SK-N-SH (cell line): ENCODE results near the gene TLN1. TPM values are rescaled to one million over a fixed set of nuclear protein-coding genes. Genes with fewer than 3 reads are reported as not detected.

Experiments
- CTCF ChIA-PET: fragments of 300-600, 350-600 bp; formaldehyde crosslinking; extraction: SDS; loops from one replicate; lab custom pipeline; 2021; lab: Yijun Ruan, JAX
- POLR2A ChIA-PET: fragments of 350-600 bp; sonication (Branson Sonifier 250); formaldehyde crosslinking; extraction: SDS; loops from one replicate; lab custom pipeline; 2020; ENCODE audit warnings: antibody characterized with exemption, inconsistent platforms; lab: Yijun Ruan, JAX
- DNase-seq: peaks from one replicate; pipeline ENCODE4 v3.0.0; 2012
- H2AFZ ChIP-seq: fragments of 200-600 bp; sonication (generic); 2 replicates; pipeline ENCODE4 v1.8.1; 2016; ENCODE audit warnings: antibody characterized with exemption, mild to moderate bottlenecking, low read depth
- H3F3A ChIP-seq: fragments of 200-600 bp; sonication (generic); replicated peaks from 2 replicates; pipeline ENCODE3; 2016; ENCODE audit warnings: antibody characterized with exemption, mild to moderate bottlenecking; ENCODE audit not compliant: insufficient read depth
- H3K27ac ChIP-seq, 2 experiments: fragments of 200-500 bp in 1 of 2; fragments of 200-600 bp in 1 of 2; sonication (Bioruptor generic) in 1 of 2; sonication (generic), shearing (Covaris generic) in 1 of 2; 2 replicates each; pipeline versions ENCODE4 v1.5.1 to v1.6.1; 2014 to 2016; ENCODE audit warnings: low read depth in 2 of 2, inconsistent platforms in 1 of 2, low read length in 1 of 2, mild to moderate bottlenecking in 1 of 2, mixed read lengths in 1 of 2
- H3K27me3 ChIP-seq: fragments of 200-600 bp; sonication (generic), shearing (Covaris generic); 2 replicates; pipeline ENCODE4 v1.6.1; 2016; ENCODE audit warnings: mixed run types; ENCODE audit not compliant: insufficient read depth
- H3K36me3 ChIP-seq, 2 experiments: fragments of 200-500 bp in 1 of 2; fragments of 200-600 bp in 1 of 2; sonication (Bioruptor generic) in 1 of 2; sonication (generic) in 1 of 2; replicated peaks in 1 of 2; 2 replicates each; pipeline versions ENCODE3 to v1.5.1; 2014 to 2016; ENCODE audit warnings: low read length in 1 of 2, mild to moderate bottlenecking in 1 of 2; ENCODE audit not compliant: insufficient read depth in 2 of 2, control insufficient read depth in 1 of 2
- H3K4me1 ChIP-seq, 2 experiments: fragments of 200-500 bp in 1 of 2; fragments of 200-600 bp in 1 of 2; sonication (Bioruptor generic) in 1 of 2; sonication (generic), shearing (Covaris generic) in 1 of 2; 2 replicates each; pipeline versions ENCODE4 v1.5.1 to v1.6.1; 2014 to 2016; ENCODE audit warnings: low read depth in 1 of 2, low read length in 1 of 2, mixed run types in 1 of 2; ENCODE audit not compliant: insufficient read depth in 2 of 2, control insufficient read depth in 1 of 2
- H3K4me2 ChIP-seq: fragments of 200-600 bp; sonication (generic), shearing (Covaris generic); 2 replicates; pipeline ENCODE4 v1.6.1; 2017; ENCODE audit warnings: mixed run types
- H3K4me3 ChIP-seq, 2 experiments: fragments of 200-500 bp in 1 of 2; fragments of 200-600 bp in 1 of 2; sonication (Bioruptor generic) in 1 of 2; sonication (generic), shearing (Covaris generic) in 1 of 2; 2 replicates each; pipeline versions ENCODE4 v1.5.1 to v1.8.1; 2014 to 2016; ENCODE audit warnings: low read depth in 2 of 2, inconsistent platforms in 1 of 2, low read length in 1 of 2, mild to moderate bottlenecking in 1 of 2, mixed read lengths in 1 of 2, moderate library complexity in 1 of 2
- H3K79me2 ChIP-seq: fragments of 200-600 bp; sonication (generic); 2 replicates; pipeline ENCODE4 v1.8.1; 2017; ENCODE audit warnings: mild to moderate bottlenecking; ENCODE audit not compliant: insufficient read depth
- H3K9ac ChIP-seq: fragments of 200-600 bp; sonication (generic); 2 replicates; pipeline ENCODE4 v1.6.1; 2017; ENCODE audit warnings: mixed run types
- H3K9me2 ChIP-seq: fragments of 200-600 bp; sonication (generic); 2 replicates; pipeline ENCODE4 v1.6.1; 2017; ENCODE audit warnings: mixed run types
- H3K9me3 ChIP-seq: fragments of 200-600 bp; sonication (generic); 2 replicates; pipeline ENCODE4 v1.6.1; 2017; ENCODE audit warnings: mixed run types, mild to moderate bottlenecking, moderate library complexity
- H4K20me1 ChIP-seq: fragments of 200-600 bp; sonication (generic); 2 replicates; pipeline ENCODE4 v1.6.1; 2017; ENCODE audit warnings: mild to moderate bottlenecking, mixed run types; ENCODE audit not compliant: insufficient read depth
- EP300 ChIP-seq, 2 experiments: IDR thresholded peaks; 2 replicates each; pipeline versions ENCODE4 v1.4.0 to v1.6.1; 2012; ENCODE audit warnings: borderline replicate concordance in 1 of 2, low read depth in 1 of 2, low read length in 1 of 2
- EZH2phosphoT487 ChIP-seq: fragments of 200-600 bp; sonication (generic); IDR thresholded peaks from 2 replicates; pipeline ENCODE4 v1.6.1; 2017; ENCODE audit warnings: low read depth, mixed run types, mild to moderate bottlenecking, antibody characterized with exemption, moderate library complexity, borderline replicate concordance
- FOSL2 ChIP-seq: IDR thresholded peaks from 2 replicates; pipeline ENCODE4 v1.4.0; 2012; ENCODE audit warnings: low read depth, mild to moderate bottlenecking, moderate library complexity, borderline replicate concordance
- IRF3 ChIP-seq: fragments of 150-350 bp; IDR thresholded peaks from 2 replicates; pipeline ENCODE4 v1.6.1; 2016; ENCODE audit warnings: mild to moderate bottlenecking, low read depth, low read length
- JUND ChIP-seq: IDR thresholded peaks from 2 replicates; pipeline ENCODE4 v1.4.0; 2012
- NFIC ChIP-seq: IDR thresholded peaks from 2 replicates; pipeline ENCODE4 v1.4.0; 2012; ENCODE audit warnings: borderline replicate concordance
- PBX3 ChIP-seq: IDR thresholded peaks from 2 replicates; pipeline ENCODE4; 2012
- POLR2AphosphoS5 ChIP-seq: IDR thresholded peaks from 2 replicates; pipeline ENCODE4 v1.6.1; 2012; ENCODE audit warnings: low read depth, low read length
- REST ChIP-seq: IDR thresholded peaks from 2 replicates; pipeline ENCODE4 v1.6.1; 2012; ENCODE audit warnings: mild to moderate bottlenecking, low read depth, low read length, moderate library complexity
- RXRA ChIP-seq: IDR thresholded peaks from 2 replicates; pipeline ENCODE4 v1.4.0; 2012; ENCODE audit warnings: low read depth, mild to moderate bottlenecking, borderline replicate concordance
- SIN3A ChIP-seq: IDR thresholded peaks from 2 replicates; pipeline ENCODE4 v1.6.1; 2012; ENCODE audit warnings: low read depth, mild to moderate bottlenecking, low read length, moderate library complexity, borderline replicate concordance
- TAF1 ChIP-seq: IDR thresholded peaks from 2 replicates; pipeline ENCODE4 v1.6.1; 2012; ENCODE audit warnings: low read depth, mild to moderate bottlenecking, low read length, moderate library complexity, borderline replicate concordance
- TCF12 ChIP-seq: IDR thresholded peaks from 2 replicates; pipeline ENCODE4 v1.4.0; 2012
- TEAD4 ChIP-seq: IDR thresholded peaks from 2 replicates; pipeline ENCODE4 v1.4.0; 2012; ENCODE audit warnings: mild to moderate bottlenecking, borderline replicate concordance; ENCODE audit not compliant: insufficient read depth
- YY1 ChIP-seq: IDR thresholded peaks from 2 replicates; pipeline ENCODE4 v1.4.0; 2012; ENCODE audit warnings: low read depth, mild to moderate bottlenecking
- WGBS: methylation state at CpG from one replicate; pipeline ENCODE4 v1.1.6; 2017; ENCODE audit warnings: low lambda C conversion rate; 5-methylcytosine and 5-hydroxymethylcytosine counted together
- polyA plus RNA-seq, 3 experiments: library from polyadenylated mRNA; depleted of rRNA; stranded (reverse); fragments of >200 nt; gene quantifications; 2 replicates each; pipeline ENCODE4 v1.2.3, GENCODE V29; 2012

Gene TLN1
- polyA plus RNA-seq, 1 of the 3 experiments (the other 2 are of a cell fraction): 115 TPM

DNA sequence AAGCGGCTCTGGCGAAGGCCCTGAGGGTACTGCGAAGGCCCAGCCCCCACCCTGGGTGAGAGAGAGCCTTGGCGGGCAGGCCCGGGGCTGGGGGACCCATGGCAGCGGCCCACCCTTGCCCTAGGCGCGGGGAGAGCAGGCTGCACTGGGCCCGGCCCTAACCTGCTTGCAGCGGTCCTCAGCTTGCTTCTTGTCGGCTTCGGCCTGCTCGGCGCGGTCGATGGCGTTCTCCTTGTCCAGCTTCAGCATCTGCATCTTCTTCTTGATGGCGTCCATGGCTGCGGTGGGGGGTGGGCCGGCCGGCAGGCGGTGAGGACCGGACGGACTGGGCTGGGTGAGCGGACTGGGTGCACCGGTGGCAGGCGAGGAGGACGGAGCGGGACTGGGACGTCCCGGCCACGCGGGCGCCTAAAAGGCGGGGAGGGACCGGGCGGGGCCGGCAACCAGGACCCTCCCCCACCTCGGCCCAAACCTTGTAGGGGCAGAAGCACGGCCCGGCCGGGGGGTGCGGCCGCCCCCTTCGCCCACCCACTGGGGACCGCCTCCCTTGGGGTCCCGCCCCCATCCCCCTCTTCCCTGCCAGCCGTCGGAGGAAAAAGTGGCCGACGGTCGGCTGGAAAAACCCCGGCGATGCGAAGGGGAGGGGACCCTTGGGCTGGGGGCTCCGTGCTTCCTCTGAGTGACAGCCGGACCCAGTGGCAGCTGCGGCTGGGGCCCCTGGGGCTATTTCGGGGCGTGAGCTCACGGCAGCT lies 42.3 kb downstream of the TLN1 start, which contains the start of gene TPM2 (continued):
- no peak for TF ChIP-seq YY1
- TF ChIP-seq, all 33 proteins: peak for 5

DNA sequence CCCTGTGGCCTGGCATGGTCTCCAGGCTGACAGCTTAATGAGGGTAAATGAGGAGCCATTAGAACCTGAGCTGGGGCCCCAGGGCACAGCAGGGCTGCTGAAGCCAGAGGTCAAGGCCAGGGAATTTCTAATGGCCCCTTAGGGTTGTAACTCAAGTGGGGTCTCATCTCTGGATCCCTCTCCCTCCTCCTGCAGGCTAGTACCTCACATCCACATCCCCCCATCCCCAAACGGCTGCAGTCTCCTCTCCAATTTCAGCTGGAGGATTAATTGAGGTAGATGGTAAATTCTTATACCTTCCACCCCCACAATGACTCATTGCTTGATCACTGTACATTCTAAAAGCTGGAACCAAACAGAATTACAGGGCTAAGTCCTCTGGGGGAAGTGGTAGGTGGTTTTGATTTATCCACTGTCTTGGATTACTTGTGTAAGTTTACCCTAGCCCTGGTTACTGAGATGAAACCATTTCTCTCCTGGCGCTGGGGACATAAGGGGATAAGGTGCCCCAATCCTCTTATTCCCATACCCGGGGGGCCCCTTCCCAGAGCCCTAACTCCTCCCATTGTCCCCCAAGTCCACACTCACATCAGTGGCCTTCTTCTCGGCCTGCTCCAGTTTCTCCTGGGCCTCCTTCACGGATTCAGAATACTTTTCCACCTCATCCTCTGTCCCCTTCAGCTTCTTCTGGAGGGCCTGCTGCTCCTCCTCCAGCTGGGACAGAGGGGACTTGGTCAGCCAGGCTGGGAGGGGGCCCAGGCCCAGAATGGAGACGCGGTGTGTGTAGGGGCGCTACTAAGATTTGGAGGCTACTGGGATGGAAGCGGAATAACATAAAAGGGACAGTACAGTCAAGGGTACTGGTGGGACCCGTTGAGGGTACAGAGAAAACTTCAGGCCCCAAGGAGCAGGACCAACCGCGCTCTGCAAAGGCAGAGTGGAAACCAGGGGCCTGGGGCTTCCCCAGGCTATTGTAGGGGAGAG lies 43.1 kb downstream of the TLN1 start:
- Histone ChIP-seq H3K79me2 (peaks cover 47% of the 10 kb centered on the region), H3K27ac (peak overlapping the region; percentile 93 to 96), H3K4me1 (peaks cover 19 to 34% of the 10 kb centered on the region in 2 experiments; a peak in 3 of 4 replicates), H3K9me2 (no peaks in the 10 kb centered on the region), H3K36me3 (peaks cover 14 to 20% of the 10 kb centered on the region in 2 experiments), H2AFZ (no peak overlapping the region), H3K9ac (peak overlapping the region; percentile 95), H3K4me3 (peak overlapping the region; percentile 62 to 73), H3K4me2 (peak overlapping the region; percentile 91), H3F3A (peaks cover 47% of the 10 kb centered on the region), H4K20me1 (peaks cover 50% of the 10 kb centered on the region)
- CTCF ChIA-PET: interaction anchor here (0.7 to 2.3 kb wide), 10 partner anchors 8 to 102 kb away, joined by 3 to 26 read pairs (median 3); partner anchors contain the start of genes CCDC107 and RMRP
- POLR2A ChIA-PET: no interaction called here
- WGBS: 43% methylated on average over 12 of the region's 12 CpGs
- TF ChIP-seq TEAD4: peak; percentile 39; the same call in 1 of the 2 replicates
- no peak for TF ChIP-seq SIN3A
- peak; percentile 52; the same call in 1 of the 2 replicates for TF ChIP-seq YY1
- peak; percentile 62; the same call in 1 of the 2 replicates for TF ChIP-seq TCF12
- peak; percentile 92 for TF ChIP-seq FOSL2
- peak in 1 of 2 experiments; percentile 30; a peak in 1 of 4 replicates for TF ChIP-seq EP300 (IDR thresholded peaks at IDR 0.05; ENCODE audit: borderline replicate concordance in 1 of 2, low read depth in 1 of 2, low read length in 1 of 2)
- TF ChIP-seq PBX3: peak; percentile 70
- peak; percentile 35; the same call in 1 of the 2 replicates for TF ChIP-seq RXRA
- TF ChIP-seq NFIC: 0 out of 2 replicates have a peak, but pooled peaks have one; percentile 42
- peak; percentile 92 for TF ChIP-seq JUND
- no peak for TF ChIP-seq IRF3
- TF ChIP-seq REST: no peak
- no peak for TF ChIP-seq EZH2phosphoT487
- peak; percentile 70; the same call in 1 of the 2 replicates for TF ChIP-seq POLR2AphosphoS5
- TF ChIP-seq TAF1: peak; percentile 55; the same call in 1 of the 2 replicates
- TF ChIP-seq, all 33 proteins: peak for 11
- Histone ChIP-seq H3K27me3 (no peaks in the 10 kb centered on the region), H3K9me3 (no peaks in the 10 kb centered on the region)
- no peak for DNase-seq
